Heart left ventricle (tissue), 16 donors: ENCODE data around the gene CLSTN3. TPM values are rescaled to one million over a fixed set of nuclear protein-coding genes. Genes with fewer than 3 reads are reported as not detected.
A peak's percentile ranks its signal among the peaks of the same experiment; 100 is the strongest.

Source experiments
- ATAC-seq, 4 donors: fragments of 200-7000 bp; cut with Tn5 transposase; one replicate each; pipeline ENCODE4 v1.9.1; 2020 to 2022; ENCODE audit warnings: moderate library complexity in 4 of 4, mild to moderate bottlenecking in 3 of 4, moderate number of reproducible peaks in 1 of 4
- DNase-seq, 5 donors: peaks; one replicate each; pipeline ENCODE4 v3.0.0-alpha.2; 2020
- H3K27ac ChIP-seq, 12 donors: fragments of 200-600 bp; sonication (generic) in 4 of 12; one replicate each; pipeline versions ENCODE4 v1.5.0 to v1.8.0; 2016 to 2022; ENCODE audit warnings: mild to moderate bottlenecking in 2 of 12
- H3K27me3 ChIP-seq, 9 donors: fragments of 200-600 bp; sonication (generic) in 2 of 9; one replicate each; pipeline versions ENCODE4 v1.5.1 to v1.8.0; 2016 to 2022; ENCODE audit warnings: mild to moderate bottlenecking in 3 of 9
- H3K36me3 ChIP-seq, 9 donors: fragments of 200-600 bp; sonication (generic) in 2 of 9; one replicate each; pipeline versions ENCODE4 v1.5.0 to v1.8.0; 2018 to 2022; ENCODE audit warnings: mild to moderate bottlenecking in 2 of 9
- H3K4me1 ChIP-seq, 12 donors: fragments of 200-600 bp; sonication (generic) in 4 of 12; one replicate each; pipeline versions ENCODE4 v1.5.0 to v1.8.0; 2016 to 2022; ENCODE audit warnings: mild to moderate bottlenecking in 3 of 12
- H3K4me3 ChIP-seq, 12 donors: fragments of 200-600 bp; sonication (generic) in 4 of 12; one replicate each; pipeline versions ENCODE4 v1.5.0 to v1.8.0; 2017 to 2022; ENCODE audit warnings: mild to moderate bottlenecking in 9 of 12, moderate library complexity in 4 of 12
- H3K9me3 ChIP-seq, 12 donors: fragments of 200-600 bp; sonication (generic) in 4 of 12; one replicate each; pipeline versions ENCODE4 v1.5.0 to v1.8.0; 2016 to 2022; ENCODE audit warnings: mild to moderate bottlenecking in 1 of 12
- POLR2A ChIP-seq, 2 donors: fragments of 450-650 bp; IDR thresholded peaks; one replicate each; pipeline ENCODE4 v1.6.1; 2017; ENCODE audit warnings: antibody characterized with exemption in 2 of 2, mild to moderate bottlenecking in 2 of 2, moderate library complexity in 2 of 2
- WGBS, 4 donors: extraction: QIAGEN DNeasy Blood & Tissue Kit in 2 of 4; methylation state at CpG; one replicate each; pipeline versions ENCODE4 v1.1.5 to v1.1.7; 2013 to 2018; 5-methylcytosine and 5-hydroxymethylcytosine counted together
- intact Hi-C, 10 donors: fragments of 100-400 bp; cut with DNase I; formaldehyde crosslinking; loops; one replicate each; pipeline versions ENCODE4 v1.11.1 to v1.14.2; 2022
- polyA plus RNA-seq, 2 donors: library from polyadenylated mRNA; stranded (reverse); fragments of 200-250 nt; gene quantifications; one replicate each; pipeline ENCODE4 v1.2.3, GENCODE V29; 2013
- total RNA-seq, 9 donors: library from RNA; depleted of rRNA in 2 of 9; stranded (reverse); fragments of >200 nt in 2 of 9; fragmentation: NEBNext Ultra II Directional in 3 of 9; extraction: Animal tissue kit (Norgen Biotek cat#: 25700) in 3 of 9; gene quantifications; one replicate each; pipeline versions ENCODE4 v1.1.0 to v1.2.4, GENCODE V29; 2016 to 2023
- TF ChIP-seq, protein P1 (sequence below), 12 donors: fragments of 200-600 bp; sonication (generic) in 4 of 12; IDR thresholded peaks; one replicate each; pipeline versions ENCODE4 v1.5.0 to v1.8.0; 2018 to 2022; ENCODE audit warnings: antibody characterized with exemption in 12 of 12, mild to moderate bottlenecking in 5 of 12
- donor health status: ischemic (EF 13 %, LVEDD 7.1; RV severe dilation, severe dysfunction).
- donor health status: healthy with polysubstance abuse.
- donor health status: DM: no; HTN: yes; CAD: no.
- donor health status: DM: no; HTN: no; CAD: no.
- donor health status: ischemic (EF 25% LVEDD 6.9; RV normal size, moderate dysfunction).
- donor health status: ischemic (EF 25% LVEDD 5.7; RV mildly dilated, moderate dysfunction).
- donor health status: healthy.
- donor health status: DM: yes; HTN: yes; CAD: no.
- donor health status: ischemic (EF 35%, LVEDD 5.7; RV mildly dilated, moderate dysfunction).
- donor health status: nonischemic (EF 11% LVEDD 7.7; RV severe dilation, severe dysfunction).
- donor health status: DM: yes; HTN: yes; CAD: no.
- donor health status: PGD.
- donor health status: ischemic (EF 29% LVEDD 5.4; RV normal size, mild dysfunction).
- donor health status: nonischemic (EF 23%, LVEDD 6.1; RV moderate dilation, normal function).

Gene CLSTN3
- total and polyA plus RNA-seq, 11 donors, result 3.1 to 18.7 (median 4.1) TPM

DNA sequence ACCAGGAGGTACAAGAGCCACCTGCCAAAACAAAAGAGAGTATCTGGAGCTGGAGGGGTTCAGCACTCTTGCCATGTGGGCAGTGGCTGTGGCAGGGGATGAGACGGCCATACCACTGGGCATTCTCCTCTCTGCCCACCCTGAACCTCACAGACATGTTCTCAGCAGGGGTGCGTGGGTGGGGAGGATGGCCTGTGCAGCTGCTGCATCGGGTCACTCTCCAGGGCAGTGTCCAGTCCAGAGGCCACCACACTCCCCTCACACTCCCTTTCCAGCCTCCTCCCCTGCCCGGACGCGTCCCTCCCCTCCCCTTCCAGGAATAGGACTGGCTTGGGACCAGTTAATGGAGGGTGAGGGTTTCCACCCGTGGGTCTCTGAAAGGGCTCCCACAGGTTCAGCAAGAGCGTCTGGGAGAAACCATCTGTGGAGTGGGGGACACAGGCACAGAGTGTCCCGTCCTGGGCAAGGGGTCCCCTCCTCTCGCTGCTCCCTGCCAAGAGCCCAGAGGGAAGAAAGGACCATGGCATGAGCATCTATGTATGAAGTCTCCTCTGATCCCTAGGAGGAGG, 38.4 kb upstream of the CLSTN3 start:
- intact Hi-C loops, result loop anchor here (1.0 to 10.0 kb wide), 12 partner anchors 17 to 169 kb away; partner anchors contain the start of genes C1S (in 7 of the 10), C12orf57 (in 5 of the 10), RNU7-1 (in 4 of the 10) and C1RL (in 1 of the 10)
- 30 to 44% (median 39%) methylated on average over 5 to 10 of the region's 10 CpGs for WGBS, 4 donors
- H3K9me3 ChIP-seq, result no peaks in the 10 kb centered on the region
- TF ChIP-seq, protein P1, sequence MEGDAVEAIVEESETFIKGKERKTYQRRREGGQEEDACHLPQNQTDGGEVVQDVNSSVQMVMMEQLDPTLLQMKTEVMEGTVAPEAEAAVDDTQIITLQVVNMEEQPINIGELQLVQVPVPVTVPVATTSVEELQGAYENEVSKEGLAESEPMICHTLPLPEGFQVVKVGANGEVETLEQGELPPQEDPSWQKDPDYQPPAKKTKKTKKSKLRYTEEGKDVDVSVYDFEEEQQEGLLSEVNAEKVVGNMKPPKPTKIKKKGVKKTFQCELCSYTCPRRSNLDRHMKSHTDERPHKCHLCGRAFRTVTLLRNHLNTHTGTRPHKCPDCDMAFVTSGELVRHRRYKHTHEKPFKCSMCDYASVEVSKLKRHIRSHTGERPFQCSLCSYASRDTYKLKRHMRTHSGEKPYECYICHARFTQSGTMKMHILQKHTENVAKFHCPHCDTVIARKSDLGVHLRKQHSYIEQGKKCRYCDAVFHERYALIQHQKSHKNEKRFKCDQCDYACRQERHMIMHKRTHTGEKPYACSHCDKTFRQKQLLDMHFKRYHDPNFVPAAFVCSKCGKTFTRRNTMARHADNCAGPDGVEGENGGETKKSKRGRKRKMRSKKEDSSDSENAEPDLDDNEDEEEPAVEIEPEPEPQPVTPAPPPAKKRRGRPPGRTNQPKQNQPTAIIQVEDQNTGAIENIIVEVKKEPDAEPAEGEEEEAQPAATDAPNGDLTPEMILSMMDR (IDR thresholded peaks at IDR 0.05), result no peak
- no peak for TF ChIP-seq POLR2A (IDR thresholded peaks at IDR 0.05)
- peak overlapping the region; percentile 1 to 69 (median 55) for H3K4me3 ChIP-seq
- H3K4me1 ChIP-seq, result peaks cover 0 to 29% (median 7%) of the 10 kb centered on the region in 12 donors
- H3K27ac ChIP-seq, result peak overlapping the region in 11 of 12 donors; percentile 41 to 86 (median 73)
- peak in 4 of 5 donors; percentile 42 to 74 (median 66) for DNase-seq
- no peaks in the 10 kb centered on the region for H3K27me3 ChIP-seq
- ATAC-seq, result peak; percentile 57 to 86 (median 77)
- peaks cover 0 to 33% (median 13%) of the 10 kb centered on the region in 9 donors for H3K36me3 ChIP-seq

DNA sequence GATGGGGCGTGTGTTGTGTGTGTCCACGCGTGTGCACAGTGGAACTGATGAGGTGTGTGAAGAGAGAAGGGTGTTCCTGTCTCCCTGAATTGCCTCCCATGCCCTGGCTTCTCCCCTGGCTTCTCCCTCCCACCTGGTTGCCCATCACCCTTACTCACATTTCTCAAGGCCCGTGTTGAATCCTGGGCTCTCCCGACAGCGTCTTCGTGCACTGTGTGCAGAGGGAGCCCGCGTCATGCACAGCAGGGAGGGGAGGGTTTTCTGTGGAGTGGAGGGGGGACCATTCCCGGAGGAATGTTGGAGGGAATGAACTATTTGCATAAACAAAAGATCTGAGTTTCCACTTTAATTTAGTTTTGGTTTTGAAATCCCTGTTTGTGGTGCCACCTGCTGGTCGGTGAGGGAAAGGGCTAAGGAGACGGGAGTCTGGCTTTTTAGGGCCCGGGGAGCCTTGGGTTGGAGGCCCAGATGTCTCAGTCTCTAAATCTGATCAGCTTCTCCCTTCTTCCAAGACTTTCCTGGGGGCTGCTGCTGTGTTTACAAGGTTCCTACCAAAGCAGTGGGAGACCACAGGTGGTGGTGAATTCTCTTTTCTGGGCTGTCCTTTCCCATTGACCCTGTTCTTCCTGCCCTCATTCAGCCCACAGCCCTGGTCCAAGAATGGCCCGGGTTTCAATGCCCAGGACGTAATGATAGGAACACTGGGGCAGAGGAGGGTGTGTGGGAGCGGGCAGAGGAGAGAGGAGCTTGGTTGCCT, 37.8 kb upstream of the CLSTN3 start, which contains the start of gene C1R:
Gene C1R (minus strand): TSS at position 217 of the 757 bp plus-strand sequence. CDS start 57 bp downstream, at position 160.
- Histone ChIP-seq H3K27ac (peak within 1 kb of the TSS; percentile 41 to 86 (median 72)), H3K4me3 (peak within 1 kb of the TSS; percentile 1 to 69 (median 55)), H3K27me3 (no peaks in the 10 kb centered on the region), H3K9me3 (no peaks in the 10 kb centered on the region), H3K36me3 (peaks cover 0 to 27% (median 13%) of the 10 kb centered on the region in 9 donors), H3K4me1 (peaks cover 0 to 29% (median 7%) of the 10 kb centered on the region in 12 donors)
- WGBS, 4 donors, result 11 to 25% (median 13%) methylated on average over 16 of the region's 16 CpGs
- DNase-seq, result peak; percentile 66 to 85 (median 74)
- TF ChIP-seq POLR2A (IDR thresholded peaks at IDR 0.05), result no peak
- TF ChIP-seq, protein P1 (IDR thresholded peaks at IDR 0.05), result peak; percentile 81 to 94 (median 89)
- intact Hi-C loops, result loop anchor here (1.0 to 10.0 kb wide), 12 partner anchors 16 to 170 kb away; partner anchors contain the start of genes C1S (in 6 of the 10), C12orf57 (in 5 of the 10), RNU7-1 (in 4 of the 10) and C1RL (in 1 of the 10)
- ATAC-seq, result peak; percentile 78 to 80 (median 80)

DNA sequence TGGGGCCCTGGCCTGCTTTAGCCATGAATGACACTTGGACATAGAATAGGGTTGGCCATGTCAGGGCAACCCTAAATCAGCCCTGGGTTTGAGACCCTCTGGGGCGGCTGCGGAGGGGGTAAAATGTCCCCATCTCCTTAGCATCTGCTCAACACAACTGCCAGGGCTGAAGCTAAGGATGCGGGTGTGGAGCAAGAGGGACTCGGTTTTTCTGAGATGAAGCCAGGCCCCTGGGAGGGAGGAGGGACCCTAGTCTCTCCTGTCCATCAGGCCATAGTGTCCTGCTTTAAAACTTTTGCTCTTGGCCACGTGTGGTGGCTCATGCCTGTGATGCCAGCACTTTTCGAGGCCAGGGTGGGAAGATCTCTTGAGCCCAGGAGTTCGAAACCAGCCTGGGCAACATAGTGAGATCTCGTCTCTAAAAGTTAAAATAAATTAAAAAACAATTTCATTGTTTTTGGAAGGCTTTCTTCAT, 37.1 kb upstream of the CLSTN3 start:
- peaks cover 0 to 29% (median 7%) of the 10 kb centered on the region in 12 donors for H3K4me1 ChIP-seq
- H3K27me3 ChIP-seq, result no peaks in the 10 kb centered on the region
- TF ChIP-seq, protein P1 (IDR thresholded peaks at IDR 0.05), result no peak
- no peak for TF ChIP-seq POLR2A (IDR thresholded peaks at IDR 0.05)
- peaks cover 0 to 23% (median 9%) of the 10 kb centered on the region in 9 donors for H3K36me3 ChIP-seq
- H3K27ac ChIP-seq, result peak overlapping the region in 9 of 12 donors; percentile 7 to 86 (median 76)
- intact Hi-C loops, result loop anchor here (1.0 to 10.0 kb wide), 13 partner anchors 16 to 171 kb away; partner anchors contain the start of genes C1S (in 6 of the 10), C12orf57 (in 5 of the 10), RNU7-1 (in 4 of the 10) and C1RL (in 1 of the 10)
- H3K9me3 ChIP-seq, result no peaks in the 10 kb centered on the region
- ATAC-seq (peak in 1 of 4 donors; percentile 1), DNase-seq (no peak)
- WGBS, 4 donors, result 74 to 81% (median 79%) methylated on average over 7 to 8 of the region's 8 CpGs
- peak overlapping the region in 1 of 12 donors; percentile 69 for H3K4me3 ChIP-seq
